Measurements from ENCODE around the gene HLX. TPM values are rescaled to one million over a fixed set of nuclear protein-coding genes. Genes with fewer than 3 reads are reported as not detected.

HLX gene
- polyA plus RNA-seq, 1 of the 3 experiments (the other 2 are of a cell fraction): 21.4 TPM

- H3K9ac ChIP-seq: no peak overlapping the region
- no peaks in the 10 kb centered on the region for H3K9me2 ChIP-seq
- no peak overlapping the region for H2AFZ ChIP-seq (ENCODE audit: low read depth)
- H3K27ac ChIP-seq (ENCODE audit: low read depth in 2 of 2, low read length in 1 of 2): no peak overlapping the region
- ChIA-PET POLR2A (no interaction called here), CTCF (interaction anchor here (1.1 to 5.5 kb wide), 2 partner anchors 296 to 298 kb away, joined by 3 to 63 read pairs; no protein-coding TSS in a partner anchor)
- H3K4me1 ChIP-seq (ENCODE audit: control insufficient read depth in 1 of 2, insufficient read depth in 2 of 2, low read depth in 1 of 2, low read length in 1 of 2): peaks cover 0 to 8% of the 10 kb centered on the region in 2 experiments; a peak in 1 of 4 replicates
- H3K4me3 ChIP-seq (ENCODE audit: low read depth in 2 of 2, low read length in 1 of 2): no peak overlapping the region
- H4K20me1 ChIP-seq (ENCODE audit: insufficient read depth): no peaks in the 10 kb centered on the region
- H3K4me2 ChIP-seq: no peak overlapping the region; the same call in 1 of the 2 replicates
- H3K9me3 ChIP-seq: no peaks in the 10 kb centered on the region
- H3K27me3 ChIP-seq (ENCODE audit: insufficient read depth): no peaks in the 10 kb centered on the region
- TF ChIP-seq RAD21 (IDR thresholded peaks at IDR 0.05; ENCODE audit: low read length) (no peak), JUND (IDR thresholded peaks at IDR 0.05) (no peak), FOXM1 (IDR thresholded peaks at IDR 0.05; ENCODE audit: low read depth) (no peak), TCF12 (IDR thresholded peaks at IDR 0.05) (no peak), GABPA (IDR thresholded peaks at IDR 0.05; ENCODE audit: low read depth) (no peak), RCOR1 (IDR thresholded peaks at IDR 0.05; ENCODE audit: low read length) (no peak), PBX3 (IDR thresholded peaks at IDR 0.05) (no peak), MEF2A (IDR thresholded peaks at IDR 0.05; ENCODE audit: borderline replicate concordance, low read depth) (no peak), MAX (IDR thresholded peaks at IDR 0.05; ENCODE audit: low read depth) (no peak), EP300 (IDR thresholded peaks at IDR 0.05; ENCODE audit: borderline replicate concordance in 1 of 2, low read depth in 1 of 2, low read length in 1 of 2) (no peak), SIN3A (IDR thresholded peaks at IDR 0.05; ENCODE audit: borderline replicate concordance, low read depth, low read length) (no peak), SMC3 (IDR thresholded peaks at IDR 0.05; ENCODE audit: low read depth, low read length) (no peak), ELF1 (IDR thresholded peaks at IDR 0.05) (no peak), REST (IDR thresholded peaks at IDR 0.05; ENCODE audit: low read depth, low read length) (no peak), CHD2 (IDR thresholded peaks at IDR 0.05; ENCODE audit: low read length, partially characterized antibody) (no peak), EZH2phosphoT487 (IDR thresholded peaks at IDR 0.05; ENCODE audit: borderline replicate concordance, low read depth) (no peak)
- H3K79me2 ChIP-seq (ENCODE audit: insufficient read depth): no peaks in the 10 kb centered on the region
- no peak for DNase-seq
- 45% methylated on average over 5 of the region's 5 CpGs for WGBS (ENCODE audit: low lambda C conversion rate)
- peaks cover 13% of the 10 kb centered on the region for H3F3A ChIP-seq (replicated peaks; ENCODE audit: insufficient read depth)
- no peaks in the 10 kb centered on the region for H3K36me3 ChIP-seq (replicated peaks in 1 of 2; ENCODE audit: control insufficient read depth in 1 of 2, insufficient read depth in 2 of 2, low read length in 1 of 2)
These were observed 26.7 kb downstream of the HLX start for GRCh38 chr1:220905650-220906560.

All from SK-N-SH (cell line).